ENCODE results near the gene PUS7L. TPM values are rescaled to one million over a fixed set of nuclear protein-coding genes. Genes with fewer than 3 reads are reported as not detected.

Gene PUS7L
- total and polyA plus RNA-seq, 2 of the 13 experiments (the other 11 are each of a cell fraction or from before 2014, with no cell fraction given), result 6.5 to 37.6 TPM

- TF ChIP-seq MNT (IDR thresholded peaks at IDR 0.05), result peak; percentile 49; the same call in 1 of the 2 replicates
- TF ChIP-seq ZNF605 (CRISPR knock-in tag; IDR thresholded peaks at IDR 0.05), result peak; percentile 70; the same call in 1 of the 2 replicates
- no peak for TF ChIP-seq WIZ (CRISPR knock-in tag; IDR thresholded peaks at IDR 0.05)
- no peak for TF ChIP-seq ZNF441 (CRISPR knock-in tag; IDR thresholded peaks at IDR 0.05; ENCODE audit: borderline replicate concordance)
- TF ChIP-seq ZNF367 (CRISPR knock-in tag; IDR thresholded peaks at IDR 0.05; ENCODE audit: borderline replicate concordance), result no peak
- TF ChIP-seq HOXA9 (CRISPR knock-in tag; IDR thresholded peaks at IDR 0.05; ENCODE audit: borderline replicate concordance), result no peak
- TF ChIP-seq, protein P1, sequence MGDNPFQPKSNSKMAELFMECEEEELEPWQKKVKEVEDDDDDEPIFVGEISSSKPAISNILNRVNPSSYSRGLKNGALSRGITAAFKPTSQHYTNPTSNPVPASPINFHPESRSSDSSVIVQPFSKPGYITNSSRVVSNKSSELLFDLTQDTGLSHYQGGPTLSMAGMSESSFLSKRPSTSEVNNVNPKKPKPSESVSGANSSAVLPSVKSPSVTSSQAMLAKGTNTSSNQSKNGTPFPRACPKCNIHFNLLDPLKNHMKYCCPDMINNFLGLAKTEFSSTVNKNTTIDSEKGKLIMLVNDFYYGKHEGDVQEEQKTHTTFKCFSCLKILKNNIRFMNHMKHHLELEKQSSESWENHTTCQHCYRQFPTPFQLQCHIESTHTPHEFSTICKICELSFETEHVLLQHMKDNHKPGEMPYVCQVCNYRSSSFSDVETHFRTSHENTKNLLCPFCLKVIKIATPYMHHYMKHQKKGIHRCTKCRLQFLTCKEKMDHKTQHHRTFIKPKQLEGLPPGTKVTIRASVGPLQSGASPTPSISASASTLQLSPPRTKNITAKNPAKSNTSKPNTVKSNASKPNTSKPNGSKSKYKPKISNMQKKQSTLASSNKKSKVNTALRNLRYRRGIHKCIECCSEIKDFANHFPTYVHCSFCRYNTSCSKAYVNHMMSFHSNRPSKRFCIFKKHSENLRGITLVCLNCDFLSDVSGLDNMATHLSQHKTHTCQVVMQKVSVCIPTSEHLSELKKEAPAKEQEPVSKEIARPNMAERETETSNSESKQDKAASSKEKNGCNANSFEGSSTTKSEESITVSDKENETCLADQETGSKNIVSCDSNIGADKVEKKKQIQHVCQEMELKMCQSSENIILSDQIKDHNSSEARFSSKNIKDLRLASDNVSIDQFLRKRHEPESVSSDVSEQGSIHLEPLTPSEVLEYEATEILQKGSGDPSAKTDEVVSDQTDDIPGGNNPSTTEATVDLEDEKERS (CRISPR knock-in tag; IDR thresholded peaks at IDR 0.05), result no peak
- TF ChIP-seq ZSCAN25 (CRISPR knock-in tag; IDR thresholded peaks at IDR 0.05), result no peak
- TF ChIP-seq ZC3H13 (CRISPR knock-in tag; IDR thresholded peaks at IDR 0.05), result no peak
- TF ChIP-seq ZNF253 (CRISPR knock-in tag; IDR thresholded peaks at IDR 0.05; ENCODE audit: borderline replicate concordance), result no peak
- no peak for TF ChIP-seq ISX (CRISPR knock-in tag; conservative IDR thresholded peaks at IDR 0.05)
- no peak for TF ChIP-seq BRD4 (CRISPR knock-in tag; IDR thresholded peaks at IDR 0.05)
- TF ChIP-seq ARNT2 (CRISPR knock-in tag; IDR thresholded peaks at IDR 0.05; ENCODE audit: low read depth), result no peak
- peak; percentile 4; the same call in 1 of the 2 replicates for TF ChIP-seq ZNF317 (CRISPR knock-in tag; IDR thresholded peaks at IDR 0.05)
- TF ChIP-seq NPAS2 (CRISPR knock-in tag; IDR thresholded peaks at IDR 0.05; ENCODE audit: borderline replicate concordance), result no peak
- TF ChIP-seq, protein P2, sequence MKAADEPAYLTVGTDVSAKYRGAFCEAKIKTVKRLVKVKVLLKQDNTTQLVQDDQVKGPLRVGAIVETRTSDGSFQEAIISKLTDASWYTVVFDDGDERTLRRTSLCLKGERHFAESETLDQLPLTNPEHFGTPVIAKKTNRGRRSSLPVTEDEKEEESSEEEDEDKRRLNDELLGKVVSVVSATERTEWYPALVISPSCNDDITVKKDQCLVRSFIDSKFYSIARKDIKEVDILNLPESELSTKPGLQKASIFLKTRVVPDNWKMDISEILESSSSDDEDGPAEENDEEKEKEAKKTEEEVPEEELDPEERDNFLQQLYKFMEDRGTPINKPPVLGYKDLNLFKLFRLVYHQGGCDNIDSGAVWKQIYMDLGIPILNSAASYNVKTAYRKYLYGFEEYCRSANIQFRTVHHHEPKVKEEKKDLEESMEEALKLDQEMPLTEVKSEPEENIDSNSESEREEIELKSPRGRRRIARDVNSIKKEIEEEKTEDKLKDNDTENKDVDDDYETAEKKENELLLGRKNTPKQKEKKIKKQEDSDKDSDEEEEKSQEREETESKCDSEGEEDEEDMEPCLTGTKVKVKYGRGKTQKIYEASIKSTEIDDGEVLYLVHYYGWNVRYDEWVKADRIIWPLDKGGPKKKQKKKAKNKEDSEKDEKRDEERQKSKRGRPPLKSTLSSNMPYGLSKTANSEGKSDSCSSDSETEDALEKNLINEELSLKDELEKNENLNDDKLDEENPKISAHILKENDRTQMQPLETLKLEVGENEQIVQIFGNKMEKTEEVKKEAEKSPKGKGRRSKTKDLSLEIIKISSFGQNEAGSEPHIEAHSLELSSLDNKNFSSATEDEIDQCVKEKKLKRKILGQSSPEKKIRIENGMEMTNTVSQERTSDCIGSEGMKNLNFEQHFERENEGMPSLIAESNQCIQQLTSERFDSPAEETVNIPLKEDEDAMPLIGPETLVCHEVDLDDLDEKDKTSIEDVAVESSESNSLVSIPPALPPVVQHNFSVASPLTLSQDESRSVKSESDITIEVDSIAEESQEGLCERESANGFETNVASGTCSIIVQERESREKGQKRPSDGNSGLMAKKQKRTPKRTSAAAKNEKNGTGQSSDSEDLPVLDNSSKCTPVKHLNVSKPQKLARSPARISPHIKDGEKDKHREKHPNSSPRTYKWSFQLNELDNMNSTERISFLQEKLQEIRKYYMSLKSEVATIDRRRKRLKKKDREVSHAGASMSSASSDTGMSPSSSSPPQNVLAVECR (CRISPR knock-in tag; IDR thresholded peaks at IDR 0.05; ENCODE audit: borderline replicate concordance), result peak; percentile 48; the same call in 1 of the 2 replicates
- TF ChIP-seq, protein P3, sequence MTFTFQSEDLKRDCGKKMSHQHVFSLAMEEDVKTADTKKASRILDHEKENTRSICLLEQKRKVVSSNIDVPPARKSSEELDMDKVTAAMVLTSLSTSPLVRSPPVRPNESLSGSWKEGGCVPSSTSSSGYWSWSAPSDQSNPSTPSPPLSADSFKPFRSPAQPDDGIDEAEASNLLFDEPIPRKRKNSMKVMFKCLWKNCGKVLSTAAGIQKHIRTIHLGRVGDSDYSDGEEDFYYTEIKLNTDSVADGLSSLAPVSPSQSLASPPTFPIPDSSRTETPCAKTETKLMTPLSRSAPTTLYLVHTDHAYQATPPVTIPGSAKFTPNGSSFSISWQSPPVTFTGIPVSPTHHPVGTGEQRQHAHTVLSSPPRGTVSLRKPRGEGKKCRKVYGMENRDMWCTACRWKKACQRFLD (CRISPR knock-in tag; IDR thresholded peaks at IDR 0.05; ENCODE audit: borderline replicate concordance), result no peak
- TF ChIP-seq ZNF234 (CRISPR knock-in tag; conservative IDR thresholded peaks at IDR 0.05), result no peak
- peak; percentile 54; the same call in 1 of the 2 replicates for TF ChIP-seq ZNF20 (CRISPR knock-in tag; IDR thresholded peaks at IDR 0.05)
- TF ChIP-seq ZMAT3 (CRISPR knock-in tag; conservative IDR thresholded peaks at IDR 0.05), result no peak; the same call in 1 of the 2 replicates
These were observed 303 bp downstream of the PUS7L start (continued) for GRCh38 chr12:43758247-43758727.

All from HepG2 (cell line).